Testis (tissue), 3 donors: ENCODE measurements around the gene CSTF3. TPM values are rescaled to one million over a fixed set of nuclear protein-coding genes. Genes with fewer than 3 reads are reported as not detected.

Experiments used
- DNase-seq: peaks from one replicate; pipeline ENCODE4 v3.0.0-alpha.2; 2019
- H3K27ac ChIP-seq, 2 donors: fragments of 200-600 bp; sonication (generic); one replicate each; pipeline ENCODE4 v1.5.1; 2019
- H3K27me3 ChIP-seq: fragments of 200-600 bp; sonication (generic); one replicate; pipeline ENCODE4 v1.5.1; 2019
- H3K36me3 ChIP-seq: fragments of 200-600 bp; sonication (generic); one replicate; pipeline ENCODE4 v1.5.1; 2017; ENCODE audit warnings: low read depth; ENCODE audit errors: missing control alignments
- H3K4me1 ChIP-seq: fragments of 200-600 bp; sonication (generic); one replicate; pipeline ENCODE4 v1.5.1; 2019
- H3K4me3 ChIP-seq, 2 donors: fragments of 200-600 bp; sonication (generic); one replicate each; pipeline ENCODE4 v1.5.1; 2017 to 2019
- H3K9me3 ChIP-seq: fragments of 200-600 bp; sonication (generic); one replicate; pipeline ENCODE4 v1.5.1; 2017
- CTCF ChIP-seq, 3 experiments: fragments of 450-650 bp in 2 of 3; fragments of 200-600 bp in 1 of 3; sonication (generic) in 1 of 3; IDR thresholded peaks; one replicate each; pipeline ENCODE4 v1.5.1; 2016 to 2019; ENCODE audit warnings: antibody characterized with exemption in 3 of 3, mild to moderate bottlenecking in 2 of 3, moderate library complexity in 1 of 3
- POLR2A ChIP-seq: fragments of 450-650 bp; IDR thresholded peaks from one replicate; pipeline ENCODE4 v1.6.1; 2017; ENCODE audit warnings: antibody characterized with exemption, mild to moderate bottlenecking, moderate library complexity
- WGBS, 2 donors: methylation state at CpG; one replicate each; pipeline ENCODE4 v1.1.5; 2018; 5-methylcytosine and 5-hydroxymethylcytosine counted together
- intact Hi-C: fragments of 100-400 bp; cut with DNase I; formaldehyde crosslinking; loops from one replicate; pipeline ENCODE4 v1.15.1; 2023; ENCODE audit warnings: low total_unique reads
- polyA plus RNA-seq: library from polyadenylated mRNA; stranded (reverse); fragments of 350-450 nt; fragmentation: Illumina TruSeq; extraction: RNeasy Lipid Tissue Mini Kit (QIAGEN cat#74804); gene quantifications from one replicate; pipeline ENCODE4 v1.2.3, GENCODE V29; 2014; ENCODE audit warnings: low read depth, low replicate concordance; ENCODE audit not compliant: insufficient read depth
- total RNA-seq, 2 donors: library from RNA; depleted of rRNA; stranded (reverse); fragments of >200 nt; gene quantifications; one replicate each; pipeline ENCODE4 v1.2.3, GENCODE V29; 2016

CSTF3 gene
- total and polyA plus RNA-seq, 3 donors from 2014 or later, result 31.0 to 46.6 (median 46.4) TPM

- WGBS, 2 donors, result 88 to 92% methylated on average over 1 of the region's 1 CpG
- intact Hi-C loops, result no loop called here
Measured at GRCh38 chr11:33185756-33186155, 24.5 kb upstream of the CSTF3 start.

GRCh38 chr11:33182246-33182878, 21.1 kb upstream of the CSTF3 start:
- TF ChIP-seq POLR2A (no peak), CTCF (IDR thresholded peaks at IDR 0.05) (no peak)
- WGBS, 2 donors, result 20 to 42% methylated on average over 2 to 3 of the region's 3 CpGs
- Histone ChIP-seq H3K27ac (no peak overlapping the region), H3K27me3 (no peaks in the 10 kb centered on the region), H3K36me3 (no peaks in the 10 kb centered on the region), H3K4me1 (no peaks in the 10 kb centered on the region), H3K4me3 (no peak overlapping the region), H3K9me3 (no peaks in the 10 kb centered on the region)
- DNase-seq, result no peak
- intact Hi-C loops, result no loop called here

More at GRCh38 chr11:33185756-33186155, 24.5 kb upstream of the CSTF3 start:
- no peaks in the 10 kb centered on the region for H3K36me3 ChIP-seq
- no peaks in the 10 kb centered on the region for H3K9me3 ChIP-seq
- no peak overlapping the region for H3K4me3 ChIP-seq
- TF ChIP-seq CTCF (IDR thresholded peaks at IDR 0.05) (no peak), POLR2A (no peak)
- H3K4me1 ChIP-seq, result no peaks in the 10 kb centered on the region
- no peak for DNase-seq
- H3K27ac ChIP-seq, result no peak overlapping the region
- no peaks in the 10 kb centered on the region for H3K27me3 ChIP-seq

GRCh38 chr11:33179348-33179803, 18.1 kb upstream of the CSTF3 start:
- DNase-seq, result no peak
- no peaks in the 10 kb centered on the region for H3K4me1 ChIP-seq

GRCh38 chr11:33178443-33179180, 17.3 kb upstream of the CSTF3 start:
- Histone ChIP-seq H3K4me3 (no peak overlapping the region), H3K9me3 (no peaks in the 10 kb centered on the region), H3K4me1 (no peaks in the 10 kb centered on the region), H3K27me3 (no peaks in the 10 kb centered on the region), H3K36me3 (no peaks in the 10 kb centered on the region), H3K27ac (no peak overlapping the region)
- WGBS, 2 donors, result 57 to 62% methylated on average over 5 of the region's 5 CpGs
- DNase-seq, result no peak
- intact Hi-C loops, result no loop called here
- TF ChIP-seq POLR2A (no peak), CTCF (IDR thresholded peaks at IDR 0.05) (no peak)

More at GRCh38 chr11:33179348-33179803, 18.1 kb upstream of the CSTF3 start:
- no peak overlapping the region for H3K27ac ChIP-seq
- 57 to 70% methylated on average over 3 of the region's 3 CpGs for WGBS, 2 donors
- H3K9me3 ChIP-seq, result no peaks in the 10 kb centered on the region
- H3K27me3 ChIP-seq, result no peaks in the 10 kb centered on the region
- intact Hi-C loops, result no loop called here
- TF ChIP-seq POLR2A (no peak), CTCF (IDR thresholded peaks at IDR 0.05) (no peak)
- no peak overlapping the region for H3K4me3 ChIP-seq
- H3K36me3 ChIP-seq, result no peaks in the 10 kb centered on the region
